NCI-H1092 (cell line): ENCODE data around the gene NFIX.

Experiments used
- DNase-seq: peaks from one replicate; lab custom pipeline; 2025; lab: John Stamatoyannopoulos, UW

The NFIX gene

DNA sequence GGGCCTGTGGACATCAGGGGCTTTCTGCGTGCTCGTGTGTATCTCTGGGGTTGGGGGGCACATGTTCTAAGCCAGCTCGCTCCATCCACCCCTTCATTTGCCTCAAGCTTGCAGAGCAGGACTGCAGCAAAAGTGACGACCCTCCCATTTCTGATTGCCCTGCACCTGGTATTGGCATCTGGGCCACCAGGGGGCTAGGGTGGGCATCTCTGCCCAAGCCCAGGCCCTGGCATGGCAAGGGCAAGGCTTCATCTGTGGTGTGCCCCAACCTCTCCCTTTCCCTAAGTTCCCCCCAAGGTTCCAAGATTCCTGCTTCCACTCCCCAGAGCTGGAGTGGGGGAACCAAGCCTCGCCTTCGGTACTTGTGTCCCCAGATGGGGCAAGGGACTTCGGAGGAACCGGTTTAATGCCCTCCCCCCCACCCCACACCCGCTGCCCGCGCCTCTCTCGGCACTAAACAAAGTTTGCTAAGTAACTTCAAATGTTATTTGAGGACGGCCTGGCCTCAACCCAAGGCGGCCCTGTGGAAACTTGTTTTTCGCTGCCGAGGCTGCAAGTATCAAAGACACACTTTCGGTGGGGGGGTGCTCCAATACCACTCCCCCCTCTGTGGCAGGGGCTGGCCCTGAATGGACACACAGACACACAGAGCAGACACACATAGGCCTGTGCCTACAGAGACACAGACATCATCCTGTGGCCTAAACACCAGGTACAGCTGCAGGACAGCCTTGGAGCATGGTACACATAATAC, 12.2 kb downstream of the NFIX start:
- DNase-seq: no peak

DNA sequence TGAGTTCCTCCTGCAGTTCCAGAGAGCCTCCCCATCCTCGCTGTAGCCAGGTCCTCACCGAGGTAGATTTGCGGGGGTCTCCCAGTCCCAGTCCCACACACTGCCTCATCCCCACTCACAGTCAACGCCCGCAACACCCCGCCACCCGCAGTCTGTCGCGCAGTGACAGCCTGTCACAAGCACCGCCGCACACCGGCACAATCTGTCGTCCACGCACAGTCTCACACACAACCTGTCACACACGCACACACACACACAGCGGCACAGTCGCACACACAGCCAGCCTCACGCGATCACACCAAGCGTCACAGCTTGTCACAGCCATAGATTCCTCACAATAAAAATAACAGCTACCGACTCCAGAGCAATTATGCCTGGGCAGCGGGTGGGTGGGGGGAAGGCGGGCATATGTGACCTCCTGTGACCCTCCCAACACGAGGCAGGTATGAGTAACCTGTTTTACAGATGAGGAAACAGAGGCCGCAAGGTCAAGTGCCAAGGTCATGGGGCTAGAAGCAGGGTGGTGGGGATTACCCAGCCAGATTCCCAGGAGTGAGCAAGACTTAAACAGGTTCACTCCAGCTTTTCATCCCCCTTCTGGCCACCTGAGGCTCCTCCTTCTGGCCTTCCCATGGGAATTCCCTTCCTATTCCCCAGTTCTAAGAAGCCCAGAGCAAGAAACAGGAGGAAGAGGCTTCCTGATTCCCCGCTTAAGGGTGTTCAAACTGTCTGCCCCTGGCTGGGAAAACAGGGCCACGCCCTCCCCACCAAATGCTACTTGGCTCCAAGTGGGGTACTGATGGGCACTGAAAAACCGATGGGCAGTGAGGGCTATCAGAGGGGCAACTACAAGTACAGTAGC, 13.9 kb downstream of the NFIX start:
- DNase-seq: no peak

DNA sequence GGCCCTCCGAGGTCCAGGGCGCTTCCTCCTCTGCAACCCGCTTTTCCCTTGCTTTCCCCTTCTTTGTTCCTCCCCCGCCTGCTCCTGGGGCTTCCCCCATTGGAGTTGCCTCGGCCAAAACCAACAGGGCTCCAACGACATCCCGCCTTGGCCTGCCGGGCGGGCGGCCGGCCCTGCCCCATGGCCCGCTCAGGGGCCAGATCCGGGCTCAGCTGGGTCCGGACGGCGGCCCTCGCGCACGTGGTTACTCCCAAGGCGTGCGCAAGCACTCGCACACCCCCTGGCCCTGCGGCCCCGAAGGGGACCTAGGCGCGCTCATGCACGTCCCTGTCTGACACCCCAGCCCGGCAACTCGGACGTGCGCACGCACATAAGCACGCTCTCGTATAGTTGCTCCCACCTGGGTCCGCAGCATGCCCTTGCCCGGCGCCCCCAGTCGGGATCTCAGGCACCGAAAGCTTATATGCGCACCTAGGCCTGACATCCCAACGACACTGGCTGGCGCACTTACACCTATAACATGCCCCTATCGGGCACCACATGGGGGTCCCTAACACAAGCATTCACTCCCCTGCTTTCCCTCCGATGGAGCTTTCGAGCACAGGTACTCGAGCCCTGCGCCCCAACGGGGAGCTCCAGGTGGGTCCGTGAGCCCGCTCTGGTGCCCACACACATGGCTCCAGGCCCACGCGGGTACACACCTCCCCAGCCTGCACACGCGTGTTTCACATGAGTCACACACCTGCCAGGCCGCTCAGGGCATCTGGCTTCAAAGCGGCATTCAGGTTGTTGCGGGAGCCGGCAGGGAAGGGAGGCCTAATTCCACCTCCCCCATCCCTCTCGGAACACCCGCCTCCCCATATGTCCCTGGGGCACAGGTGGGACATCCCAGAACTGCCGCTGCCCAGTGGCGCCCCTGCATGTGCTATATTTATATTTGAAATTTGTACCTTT, 15.0 kb downstream of the NFIX start:
- DNase-seq: no peak

DNA sequence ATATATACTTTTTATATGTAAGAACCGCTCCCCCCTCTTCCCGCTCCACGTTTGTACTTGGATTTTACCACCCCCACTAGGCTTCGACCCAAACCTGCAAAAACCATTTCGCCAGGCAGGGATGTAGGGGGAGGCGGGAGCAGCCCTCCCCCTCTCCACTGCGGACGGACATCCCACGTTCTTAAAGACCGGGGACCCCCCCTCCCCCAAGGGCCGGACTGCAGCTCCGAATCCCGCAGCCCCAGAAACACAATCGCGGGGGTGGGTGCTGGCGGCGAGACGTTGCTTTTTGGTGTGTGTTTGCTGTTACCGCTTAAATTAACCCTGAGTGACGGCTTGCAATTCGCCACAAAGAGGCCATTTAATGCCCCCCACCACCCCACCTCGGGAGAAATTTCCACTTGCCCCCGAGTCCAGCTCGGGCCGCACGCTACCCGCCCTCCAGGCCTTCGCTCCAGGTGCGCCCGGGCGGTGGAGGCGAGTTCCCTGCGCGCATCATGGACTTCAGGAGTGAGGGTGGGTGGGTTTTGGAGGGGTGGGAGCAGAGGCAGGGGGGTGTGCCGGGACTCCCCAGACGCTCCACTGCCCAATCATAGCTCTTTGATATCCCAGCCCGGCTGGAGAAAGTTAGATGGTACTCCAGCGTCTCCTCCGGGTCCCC, 15.8 kb downstream of the NFIX start:
- DNase-seq: no peak

DNA sequence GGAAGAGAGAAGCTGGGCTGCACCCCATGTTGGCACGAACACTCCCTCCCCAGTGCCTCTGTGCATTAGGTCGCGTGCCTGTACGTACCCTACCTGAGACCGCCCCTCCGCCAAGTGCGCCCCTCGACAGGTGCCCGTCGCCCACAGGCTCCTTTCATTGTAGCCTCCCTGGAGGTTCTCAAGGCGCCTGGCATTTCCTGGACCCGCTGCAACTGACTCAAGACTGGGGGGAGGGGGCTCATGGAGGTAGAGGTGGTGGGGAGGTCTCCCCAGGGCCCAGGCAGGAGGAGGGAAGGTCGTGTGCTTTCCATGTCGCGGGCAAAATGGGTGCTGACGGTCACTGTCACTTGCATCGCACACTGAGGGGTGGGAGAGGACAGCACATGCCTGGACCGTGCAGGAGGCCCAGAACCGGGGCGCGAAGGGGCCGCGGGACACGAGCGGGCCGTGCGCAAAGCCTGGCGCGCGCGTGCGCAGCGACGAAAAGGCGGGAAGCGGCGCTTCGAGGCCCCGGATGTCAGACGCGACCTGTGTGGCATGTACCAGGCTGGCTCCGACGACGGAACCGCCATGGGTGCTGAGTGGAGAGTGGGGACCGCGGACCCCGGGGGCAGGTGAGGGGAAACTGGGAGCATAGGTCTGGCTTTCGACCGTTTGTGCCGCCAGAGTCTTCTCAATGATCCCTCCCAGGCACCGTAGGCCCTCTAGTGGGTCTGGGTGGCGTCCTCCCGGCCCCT, 16.5 kb downstream of the NFIX start:
- DNase-seq: no peak

DNA sequence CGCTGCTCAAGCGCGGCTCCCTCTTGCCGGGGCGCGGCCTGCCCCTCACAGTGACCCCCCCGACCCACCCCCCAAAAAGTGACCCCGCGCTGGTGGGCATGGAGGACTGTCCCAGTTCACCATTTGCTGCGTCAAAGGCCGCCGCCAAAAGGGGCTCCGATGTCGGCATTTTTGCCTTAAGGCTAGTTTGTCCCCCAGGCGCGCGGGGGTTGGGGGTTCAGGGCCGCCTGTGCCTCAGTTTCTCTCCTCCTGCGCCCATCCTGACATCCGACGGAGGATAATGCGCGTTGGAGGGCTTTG, 17.1 kb downstream of the NFIX start:
- no peak for DNase-seq

DNA sequence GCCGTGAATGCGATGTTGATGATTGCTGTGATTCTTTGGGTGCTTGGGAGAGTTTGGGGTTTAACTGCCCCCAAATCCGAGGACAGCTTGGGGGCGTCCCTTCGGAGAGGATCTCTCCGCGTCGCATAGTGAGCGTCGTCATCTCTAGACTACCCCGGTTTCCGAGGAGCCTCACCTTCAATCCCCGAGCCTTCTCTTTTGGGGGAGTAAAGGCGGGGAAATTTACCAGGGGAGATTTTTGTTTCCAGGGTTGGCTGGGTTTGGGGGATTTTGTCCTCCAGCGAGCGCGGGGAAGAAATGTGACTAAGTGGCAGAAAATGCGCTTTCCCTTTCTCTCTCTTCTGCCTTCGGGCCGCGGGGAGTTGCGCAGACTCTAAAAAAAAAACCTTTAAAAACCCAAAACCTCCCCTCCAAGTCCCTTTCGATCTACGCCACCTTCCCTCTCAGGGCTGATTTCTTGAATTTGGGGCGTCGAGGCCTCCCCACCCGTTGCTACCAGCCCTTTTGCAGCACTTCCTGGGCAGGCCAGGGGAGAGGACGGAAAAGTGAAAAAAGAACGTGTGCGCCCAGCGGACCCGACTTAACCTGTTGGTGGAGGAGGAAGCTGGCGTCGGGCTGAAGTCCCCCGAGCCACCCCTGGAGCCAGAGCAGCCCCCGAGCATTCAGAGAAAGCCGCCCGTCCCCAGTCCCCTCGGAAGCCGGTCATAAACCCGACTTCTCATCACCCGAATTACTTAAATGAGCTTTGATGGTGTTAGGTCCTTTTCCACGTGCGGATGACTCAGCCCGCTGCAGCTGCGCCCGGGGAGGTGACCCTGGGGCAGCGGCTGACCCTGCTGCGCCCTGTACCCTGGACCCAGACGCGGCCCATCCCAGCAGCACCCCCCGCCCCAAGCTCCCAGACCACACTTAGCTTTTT, 17.7 kb downstream of the NFIX start:
- no peak for DNase-seq

DNA sequence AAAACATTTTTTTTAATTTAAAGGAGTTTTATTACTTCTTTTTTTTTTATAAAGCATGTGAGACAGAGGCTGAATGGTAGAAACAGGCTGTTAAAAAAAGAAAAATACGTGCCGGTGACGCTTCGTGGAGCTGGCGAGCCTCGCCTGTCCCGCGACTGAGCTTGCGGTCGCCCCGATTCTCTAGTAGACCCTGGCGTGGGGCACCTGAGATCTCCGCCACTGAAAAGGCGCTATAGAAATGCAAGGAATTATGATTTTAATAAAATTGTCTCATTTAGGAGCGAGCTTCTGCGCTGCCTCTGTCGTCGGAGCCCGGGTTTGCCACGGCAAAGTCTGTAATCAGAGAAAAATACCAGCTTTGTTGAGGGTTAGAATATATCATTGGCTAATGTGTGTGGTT, 18.4 kb downstream of the NFIX start:
- no peak for DNase-seq

DNA sequence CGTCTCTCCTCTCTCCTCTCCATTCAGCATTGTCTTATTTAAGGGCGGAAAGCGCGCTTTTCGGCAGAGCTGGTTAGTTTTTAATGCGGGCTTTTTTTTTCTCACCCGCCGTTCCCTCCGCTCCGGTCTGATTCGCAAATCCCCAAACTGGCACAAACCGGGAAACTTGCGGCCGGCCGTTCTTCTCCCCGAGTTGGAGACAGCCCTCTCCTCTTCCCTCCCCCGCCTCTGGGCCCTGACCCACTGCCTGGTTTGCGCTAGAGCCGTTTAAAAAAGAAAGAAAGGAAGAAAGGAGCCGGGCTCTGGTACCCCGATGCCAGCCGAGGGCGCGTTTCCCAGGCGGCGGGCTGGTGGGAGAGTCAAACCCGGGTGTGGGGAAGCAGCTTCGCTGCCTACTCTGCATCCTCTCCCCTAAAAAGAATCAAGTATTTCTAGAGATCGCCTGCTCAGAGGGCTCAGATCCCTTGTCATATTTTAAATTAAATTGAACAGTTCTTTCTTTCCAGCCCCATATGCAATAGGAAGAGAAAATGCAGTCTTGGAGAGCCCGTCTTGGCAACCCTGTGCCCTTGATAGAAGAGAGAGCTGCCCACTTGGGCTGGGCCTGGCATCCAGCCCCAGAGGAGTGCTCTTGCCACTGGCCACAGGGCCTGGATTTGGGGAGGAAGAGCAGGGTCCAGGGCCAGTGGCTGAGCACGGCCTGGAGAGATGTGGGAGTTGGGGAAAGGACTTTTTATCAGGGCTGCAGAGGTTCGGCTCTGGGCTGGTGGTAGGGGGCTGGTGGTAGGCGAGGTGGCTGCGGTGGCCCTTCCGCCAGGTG, 19.0 kb downstream of the NFIX start:
- DNase-seq: no peak

DNA sequence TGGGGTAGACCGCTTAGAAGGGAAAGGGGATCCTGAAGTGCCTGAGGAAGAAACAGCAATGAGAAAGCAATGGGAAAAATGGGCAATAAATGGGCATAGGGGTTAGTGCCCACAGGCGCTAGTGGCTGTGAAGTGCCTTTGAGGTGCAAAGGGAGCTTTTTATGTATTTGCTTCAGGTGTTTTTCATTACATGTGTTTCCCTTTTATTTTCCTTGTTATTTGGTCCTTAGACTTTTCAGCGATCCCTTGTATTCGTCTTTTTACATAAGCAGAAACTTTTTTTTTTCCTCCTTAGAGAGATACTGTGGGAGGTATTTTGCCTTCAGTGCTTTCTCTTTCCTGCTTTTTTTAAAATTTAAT, 19.6 kb downstream of the NFIX start:
- no peak for DNase-seq

DNA sequence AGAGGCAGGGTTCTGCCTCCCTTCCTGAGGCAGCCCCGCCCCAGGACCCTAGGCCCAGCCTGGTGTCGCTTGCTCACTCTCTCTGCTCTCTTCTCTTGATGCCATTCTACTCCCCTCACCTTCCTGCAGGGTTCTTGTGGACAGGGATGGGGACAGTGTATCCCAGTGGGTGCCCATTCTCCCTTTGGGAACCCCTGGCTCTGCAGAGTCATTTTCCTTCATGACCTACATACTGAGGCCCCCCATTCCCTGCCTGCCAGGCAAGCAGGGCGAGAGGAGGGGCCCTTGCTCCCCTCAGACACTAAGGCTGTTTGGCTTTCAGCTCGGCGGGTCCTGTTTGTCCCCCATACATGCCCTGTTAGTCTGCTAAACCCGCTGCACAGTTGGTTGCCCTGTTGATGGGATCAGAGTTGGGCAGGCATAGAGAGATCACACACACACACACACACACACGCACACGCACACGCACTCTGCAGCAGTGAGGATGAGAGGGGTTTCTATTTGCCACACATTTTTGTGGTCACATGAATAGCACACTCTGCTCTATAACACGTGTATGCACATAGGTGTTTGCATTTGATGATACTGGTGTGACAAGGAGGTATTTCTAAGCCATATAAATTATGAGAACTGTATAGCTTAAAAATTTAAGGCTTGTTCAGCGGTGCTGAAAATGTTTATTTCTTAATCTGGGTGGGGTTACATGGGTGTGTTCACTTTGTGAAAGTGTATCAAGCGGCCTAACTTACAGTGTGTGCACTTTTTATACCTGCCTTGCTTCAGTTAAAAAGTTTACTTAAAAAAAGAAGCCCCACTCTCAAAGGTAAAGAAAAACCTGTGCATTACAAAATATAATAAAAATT, 20.3 kb downstream of the NFIX start:
- DNase-seq: no peak

DNA sequence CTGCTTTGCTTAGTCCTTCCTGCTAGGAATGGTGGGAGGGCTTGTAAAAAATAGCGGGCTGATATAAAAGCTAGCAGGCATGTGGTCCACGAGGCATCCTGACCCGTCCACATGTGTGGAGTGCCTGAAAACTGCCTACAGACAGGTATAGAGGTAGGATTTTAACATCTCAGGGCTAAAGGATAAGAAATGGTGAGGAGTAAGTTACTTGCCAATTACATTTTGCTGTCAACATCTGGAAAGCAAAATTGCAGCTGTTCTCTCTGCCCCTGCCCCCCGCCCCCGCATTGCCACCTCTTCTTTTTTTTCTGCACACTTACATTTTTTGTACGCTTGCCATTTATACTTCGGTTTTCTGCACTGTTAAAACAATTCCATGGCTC, 21.0 kb downstream of the NFIX start:
- no peak for DNase-seq

DNA sequence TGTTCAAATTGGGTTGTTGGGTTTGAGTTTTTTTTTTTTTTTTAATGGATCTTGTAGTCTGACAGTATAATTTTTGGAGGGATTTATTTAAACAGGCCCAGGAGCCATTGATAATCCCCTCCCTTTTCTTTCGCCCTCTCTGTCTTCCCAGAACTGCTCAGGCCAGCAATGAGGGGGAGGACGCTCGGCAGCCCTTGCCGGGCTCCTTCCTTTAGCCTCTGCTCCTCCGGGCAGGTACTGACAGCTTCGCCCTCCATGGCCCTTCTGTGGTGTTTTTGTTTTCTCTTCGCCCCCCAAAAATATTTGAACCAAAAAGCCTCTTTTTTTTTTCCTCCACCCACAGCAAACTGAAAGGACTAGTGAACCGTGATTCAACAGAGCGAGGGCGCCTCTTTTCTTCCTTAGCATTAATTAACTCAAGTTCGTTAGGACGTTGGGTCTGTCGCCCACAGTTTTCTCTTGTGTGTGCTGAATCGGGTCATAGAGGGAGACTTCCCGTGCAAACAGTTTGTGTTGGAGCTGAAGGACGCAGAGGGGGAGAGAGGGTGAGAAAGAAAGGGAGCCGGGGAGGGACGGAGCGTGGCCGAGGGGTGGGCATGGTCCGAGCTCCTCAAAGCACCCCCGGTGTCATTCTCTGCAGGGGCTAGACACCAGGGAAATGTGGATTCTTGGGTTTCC, 21.5 kb downstream of the NFIX start:
- no peak for DNase-seq

DNA sequence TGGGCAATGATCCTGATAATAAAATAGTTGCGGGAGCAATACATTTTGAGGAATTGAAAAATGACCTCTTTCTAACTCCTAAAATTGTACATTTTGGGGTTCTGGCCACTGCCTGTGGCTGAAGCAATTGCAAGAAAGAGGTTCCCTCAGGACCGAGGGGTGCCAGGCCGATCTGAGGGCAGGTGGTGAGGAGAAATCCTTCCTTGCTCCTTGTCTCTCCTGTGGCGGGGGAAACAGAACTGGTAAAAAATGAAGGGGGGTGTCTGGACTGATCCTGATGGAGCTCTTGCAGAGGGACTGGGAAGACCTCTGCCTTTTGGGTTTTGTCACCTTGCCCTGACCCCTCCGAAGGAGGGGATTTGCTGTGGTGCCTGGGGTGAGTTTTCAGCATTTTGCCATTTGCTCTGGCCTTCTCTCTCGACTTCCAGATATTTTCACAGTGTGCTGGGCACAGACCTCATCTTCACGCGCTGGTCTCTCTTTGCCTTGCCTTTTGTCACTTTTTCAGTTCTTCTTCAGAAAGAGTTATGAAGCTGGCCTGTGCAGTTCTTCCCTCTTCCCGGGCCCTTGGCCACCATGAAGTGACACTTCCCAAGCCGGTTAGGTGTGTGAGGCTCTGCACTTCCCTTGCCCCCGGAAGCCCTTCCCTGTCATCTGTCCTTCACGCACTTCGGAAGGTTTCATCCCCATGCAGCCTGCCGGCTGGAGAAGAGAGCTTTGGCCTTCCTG, 22.2 kb downstream of the NFIX start:
- DNase-seq: no peak

DNA sequence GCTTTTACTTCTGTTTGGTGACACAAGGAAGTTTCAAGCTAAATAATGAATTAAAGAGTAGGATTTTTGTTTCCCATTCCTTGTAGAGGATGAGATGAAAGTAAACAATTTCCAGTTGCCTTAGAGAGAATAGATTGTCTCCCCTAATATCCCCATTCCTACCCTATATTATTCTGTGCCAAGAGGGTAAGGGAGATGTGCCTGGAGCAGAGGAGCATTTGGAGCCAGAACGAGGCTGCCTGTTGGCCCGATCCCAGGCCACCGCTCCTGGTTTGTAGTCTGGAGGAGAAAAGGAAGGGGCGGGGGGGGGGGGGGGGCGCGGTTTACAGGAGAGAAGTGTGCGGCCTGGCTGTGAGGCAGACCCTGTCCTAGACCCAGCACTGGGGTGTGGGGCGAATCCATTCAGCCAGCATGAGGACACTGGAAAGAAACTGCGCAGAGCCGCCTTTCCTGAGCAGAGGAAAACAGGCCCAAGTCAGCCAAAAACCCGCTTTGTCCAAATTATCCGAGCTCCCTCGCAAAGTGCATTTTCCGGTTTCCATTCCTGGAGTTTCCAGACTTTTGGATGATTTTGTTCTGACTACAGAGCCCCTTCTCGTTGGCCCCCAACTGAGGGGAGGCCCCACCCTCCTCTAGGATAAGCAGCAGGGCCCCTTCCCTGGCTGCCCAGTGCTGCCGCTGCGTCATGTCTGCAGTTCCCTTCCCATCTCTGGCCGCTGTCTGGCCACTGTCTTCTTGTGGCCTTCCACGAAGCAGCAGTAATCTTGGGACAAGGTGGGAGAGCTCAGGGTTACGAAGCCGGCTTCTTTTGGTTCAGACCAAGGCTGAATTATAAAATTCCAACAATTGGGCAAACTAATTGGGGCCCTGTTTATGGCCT, 23.0 kb downstream of the NFIX start:
- DNase-seq: peak; percentile 59

DNA sequence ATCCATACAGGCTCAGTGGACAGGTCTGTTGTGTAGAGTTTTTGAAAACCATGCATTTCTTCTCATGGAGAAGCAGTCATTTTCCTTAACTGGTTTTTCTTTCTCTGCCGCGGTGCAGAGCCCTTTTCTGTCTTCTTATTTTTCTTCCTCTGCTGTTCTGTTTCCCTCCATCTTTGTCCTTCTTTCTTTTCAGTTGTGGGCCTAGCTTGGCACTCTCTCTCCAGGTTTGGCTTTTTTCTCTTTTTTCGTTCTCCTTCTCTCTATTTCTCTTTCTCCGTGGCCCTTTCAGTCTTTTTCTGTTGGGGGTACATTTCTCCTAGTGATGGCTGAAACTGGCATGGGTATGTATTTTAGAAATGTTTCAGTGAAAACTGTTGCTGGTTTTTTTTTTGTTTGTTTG, 24.1 kb downstream of the NFIX start:
- DNase-seq: no peak
